ENCODE results near the gene TMIGD1.

The TMIGD1 gene

GRCh38 chr17:30290077-30290476 is 43.8 kb downstream of the TMIGD1 start:
- DNase-seq (ENCODE audit: low spot score) = no peak

GRCh38 chr17:30279156-30279555 is 54.7 kb downstream of the TMIGD1 start:
- no peak for DNase-seq (ENCODE audit: low spot score)

GRCh38 chr17:30278032-30278431 is 55.8 kb downstream of the TMIGD1 start:
- DNase-seq (ENCODE audit: low spot score) = peak; percentile 38

GRCh38 chr17:30275911-30276310 is 57.9 kb downstream of the TMIGD1 start:
- DNase-seq (ENCODE audit: low spot score) = no peak

GRCh38 chr17:30274887-30275286 is 59.0 kb downstream of the TMIGD1 start:
- DNase-seq (ENCODE audit: low spot score) = no peak

- DNase-seq (ENCODE audit: low spot score) = no peak
These were observed 60.5 kb downstream of the TMIGD1 start for GRCh38 chr17:30273373-30273772.

- DNase-seq (ENCODE audit: low spot score) = no peak
These were observed 62.8 kb downstream of the TMIGD1 start for GRCh38 chr17:30271102-30271501.

GRCh38 chr17:30267625-30268024 is 66.2 kb downstream of the TMIGD1 start:
- no peak for DNase-seq (ENCODE audit: low spot score)

All from cerebellar cortex (tissue), 1 donor.